ENCODE measurements around the gene ZFYVE28. TPM values are rescaled to one million over a fixed set of nuclear protein-coding genes. Genes with fewer than 3 reads are reported as not detected.

The ZFYVE28 gene
- total RNA-seq, 1 donor from 2014 or later = 0.39 TPM

GRCh38 chr4:2443956-2444740 lies 25.7 kb upstream of the ZFYVE28 start:
- no peaks in the 10 kb centered on the region for H3K79me2 ChIP-seq (ENCODE audit: low read depth)
- no peaks in the 10 kb centered on the region for H3K4me1 ChIP-seq
- H3K4me3 ChIP-seq = no peak overlapping the region
- DNase-seq (ENCODE audit: low spot score) = no peak
- Mint-ChIP-seq H3K9me3 (no peaks in the 10 kb centered on the region), H3K27me3 (ENCODE audit: insufficient read depth, low read depth) (peaks cover 2% of the 10 kb centered on the region), H3K27ac (no peak overlapping the region), H3K4me3 (no peak overlapping the region), H3K36me3 (no peaks in the 10 kb centered on the region), H3K4me1 (peaks cover 3% of the 10 kb centered on the region)
- no peak overlapping the region for H3K9ac ChIP-seq
- H3K27ac ChIP-seq = no peak overlapping the region
- no peaks in the 10 kb centered on the region for H3K27me3 ChIP-seq
- H3K9me3 ChIP-seq (ENCODE audit: low read depth) = no peaks in the 10 kb centered on the region
- no peaks in the 10 kb centered on the region for H4K20me1 ChIP-seq (ENCODE audit: low read depth)
- no peak overlapping the region for H2AFZ ChIP-seq (replicated peaks)
- no peaks in the 10 kb centered on the region for H3F3A ChIP-seq (ENCODE audit: low read depth)
- H3K4me2 ChIP-seq = no peak overlapping the region
- H3K36me3 ChIP-seq = no peaks in the 10 kb centered on the region
- no peak for TF ChIP-seq CTCF (IDR thresholded peaks at IDR 0.05)
- TF ChIP-seq EZH2 (IDR thresholded peaks at IDR 0.05) = no peak
- TF ChIP-seq EZH2phosphoT487 (IDR thresholded peaks at IDR 0.05) = no peak

- Mint-ChIP-seq H3K36me3 (no peaks in the 10 kb centered on the region), H3K27ac (no peak overlapping the region), H3K4me3 (no peak overlapping the region), H3K9me3 (no peaks in the 10 kb centered on the region), H3K4me1 (peaks cover 3% of the 10 kb centered on the region), H3K27me3 (ENCODE audit: insufficient read depth, low read depth) (peaks cover 4% of the 10 kb centered on the region)
- H2AFZ ChIP-seq (replicated peaks) = no peak overlapping the region
- no peak for DNase-seq (ENCODE audit: low spot score)
- no peaks in the 10 kb centered on the region for H3K27me3 ChIP-seq
- TF ChIP-seq CTCF (IDR thresholded peaks at IDR 0.05) (no peak), EZH2 (IDR thresholded peaks at IDR 0.05) (no peak), EZH2phosphoT487 (IDR thresholded peaks at IDR 0.05) (no peak)
- H3K9ac ChIP-seq = no peak overlapping the region
- H3K79me2 ChIP-seq (ENCODE audit: low read depth) = no peaks in the 10 kb centered on the region
- no peak overlapping the region for H3K4me2 ChIP-seq
- H3K4me1 ChIP-seq = no peaks in the 10 kb centered on the region
- H3F3A ChIP-seq (ENCODE audit: low read depth) = no peaks in the 10 kb centered on the region
- H3K4me3 ChIP-seq = no peak overlapping the region
- no peaks in the 10 kb centered on the region for H3K36me3 ChIP-seq
- no peaks in the 10 kb centered on the region for H4K20me1 ChIP-seq (ENCODE audit: low read depth)
- no peak overlapping the region for H3K27ac ChIP-seq
- H3K9me3 ChIP-seq (ENCODE audit: low read depth) = no peaks in the 10 kb centered on the region
Observed at GRCh38 chr4:2443061-2443730, 24.8 kb upstream of the ZFYVE28 start.

GRCh38 chr4:2442175-2442993 lies 23.9 kb upstream of the ZFYVE28 start:
- H3K9me3 Mint-ChIP-seq = no peaks in the 10 kb centered on the region
- H3K4me3 Mint-ChIP-seq = no peak overlapping the region
- peaks cover 4% of the 10 kb centered on the region for H3K27me3 Mint-ChIP-seq (ENCODE audit: insufficient read depth, low read depth)
- H2AFZ ChIP-seq (replicated peaks) = peak overlapping the region; percentile 79
- no peaks in the 10 kb centered on the region for H3K9me3 ChIP-seq (ENCODE audit: low read depth)
- no peak overlapping the region for H3K9ac ChIP-seq
- H3K36me3 Mint-ChIP-seq = no peaks in the 10 kb centered on the region
- no peaks in the 10 kb centered on the region for H3K27me3 ChIP-seq
- H3K27ac ChIP-seq = no peak overlapping the region
- no peaks in the 10 kb centered on the region for H4K20me1 ChIP-seq (ENCODE audit: low read depth)
- no peaks in the 10 kb centered on the region for H3F3A ChIP-seq (ENCODE audit: low read depth)
- H3K36me3 ChIP-seq = no peaks in the 10 kb centered on the region
- H3K4me1 ChIP-seq = no peaks in the 10 kb centered on the region
- H3K4me1 Mint-ChIP-seq = peaks cover 3% of the 10 kb centered on the region
- DNase-seq (ENCODE audit: low spot score) = no peak
- TF ChIP-seq CTCF (IDR thresholded peaks at IDR 0.05) (no peak), EZH2 (IDR thresholded peaks at IDR 0.05) (no peak), EZH2phosphoT487 (IDR thresholded peaks at IDR 0.05) (no peak)
- no peak overlapping the region for H3K27ac Mint-ChIP-seq
- H3K4me2 ChIP-seq = no peak overlapping the region
- no peak overlapping the region for H3K4me3 ChIP-seq
- no peaks in the 10 kb centered on the region for H3K79me2 ChIP-seq (ENCODE audit: low read depth)
